DOHH2 (cell line): ENCODE data around the gene PKNOX1.

Source experiments
- CTCF ChIP-seq: fragments of 200-600 bp; sonication (generic); IDR thresholded peaks from one replicate; pipeline ENCODE4 v1.5.1; 2014; ENCODE audit warnings: antibody characterized with exemption, mild to moderate bottlenecking, low read depth, low read length; ENCODE audit not compliant: poor library complexity, severe bottlenecking
- EZH2phosphoT487 ChIP-seq: fragments of 200-600 bp; sonication (generic); IDR thresholded peaks from 2 replicates; pipeline ENCODE4 v1.6.1; 2017; ENCODE audit warnings: borderline replicate concordance, mild to moderate bottlenecking, antibody characterized with exemption, low read length, moderate library complexity, mixed read lengths

GRCh38 chr21:42993051-42993712 is 18.8 kb downstream of the PKNOX1 start:
- TF ChIP-seq CTCF = no peak
- TF ChIP-seq EZH2phosphoT487 = no peak
